Thyroid gland (tissue), 4 donors: ENCODE data around the gene RRP1B.
A peak's percentile ranks its signal among the peaks of the same experiment; 100 is the strongest.

Experiments
- CTCF ChIP-seq, 6 experiments: fragments of 200-600 bp in 3 of 6; fragments of 450-650 bp in 3 of 6; sonication (generic) in 3 of 6; IDR thresholded peaks; one replicate each; pipeline ENCODE4 v1.5.1; 2016 to 2019; ENCODE audit warnings: antibody characterized with exemption in 6 of 6, mild to moderate bottlenecking in 2 of 6, inconsistent platforms in 1 of 6, moderate library complexity in 1 of 6
- POLR2A ChIP-seq, 2 donors: fragments of 450-650 bp; IDR thresholded peaks; one replicate each; pipeline ENCODE4 v1.6.1; 2017; ENCODE audit warnings: antibody characterized with exemption in 2 of 2, mild to moderate bottlenecking in 2 of 2, moderate library complexity in 1 of 2

DNA sequence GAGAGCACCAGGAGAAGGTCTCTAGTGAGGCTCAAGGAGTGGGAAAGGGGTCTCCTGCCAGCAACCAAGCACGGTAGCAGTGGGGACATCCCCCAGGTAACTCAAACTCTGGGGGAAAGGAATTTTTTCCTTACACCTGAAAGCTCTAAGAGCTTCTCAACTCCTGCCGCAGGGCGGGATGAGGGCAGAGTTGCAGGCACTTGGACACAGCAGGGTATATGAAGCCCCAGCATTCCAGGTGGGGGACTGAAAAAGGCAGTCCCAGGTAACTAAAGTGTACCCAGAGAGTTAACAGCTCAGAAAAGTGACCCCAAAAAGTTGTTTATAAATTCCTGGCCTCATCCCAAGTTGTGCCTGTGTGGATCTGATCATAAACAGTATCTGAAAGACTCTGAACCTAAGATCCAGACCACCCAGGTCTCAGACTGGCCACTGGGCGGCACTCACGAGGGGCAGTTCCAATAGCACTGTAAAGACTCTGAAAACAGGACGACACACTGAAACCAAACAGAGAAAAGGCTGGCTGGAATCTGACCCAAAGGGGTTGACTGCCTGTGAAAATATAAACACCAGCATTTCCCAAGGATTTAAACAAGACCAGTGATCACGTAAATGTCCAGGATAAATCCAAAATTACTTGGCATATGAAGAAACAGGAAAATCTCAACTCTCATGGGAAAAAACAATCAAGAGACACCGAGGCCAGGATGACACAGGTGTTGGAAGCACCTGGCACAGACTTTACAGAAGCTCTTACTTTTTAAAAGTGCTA, 47.6 kb upstream of the RRP1B start:
- TF ChIP-seq CTCF (IDR thresholded peaks at IDR 0.05) (peak; percentile 48 to 84 (median 67)), POLR2A (IDR thresholded peaks at IDR 0.05) (no peak)
